ENCODE results near the gene TUBA8. TPM values are rescaled to one million over a fixed set of nuclear protein-coding genes. Genes with fewer than 3 reads are reported as not detected.
"Not testable (repeated sequence)": the region's sequence is repeated elsewhere in the genome, so short reads cannot be mapped to it uniquely, and the experiment has no call there.

Gene TUBA8
- 10 to 100 TPM in 1 of 4 donors, 1 to 10 TPM in 3; 5.0 to 12.3 (median 6.3) TPM for total RNA-seq

DNA sequence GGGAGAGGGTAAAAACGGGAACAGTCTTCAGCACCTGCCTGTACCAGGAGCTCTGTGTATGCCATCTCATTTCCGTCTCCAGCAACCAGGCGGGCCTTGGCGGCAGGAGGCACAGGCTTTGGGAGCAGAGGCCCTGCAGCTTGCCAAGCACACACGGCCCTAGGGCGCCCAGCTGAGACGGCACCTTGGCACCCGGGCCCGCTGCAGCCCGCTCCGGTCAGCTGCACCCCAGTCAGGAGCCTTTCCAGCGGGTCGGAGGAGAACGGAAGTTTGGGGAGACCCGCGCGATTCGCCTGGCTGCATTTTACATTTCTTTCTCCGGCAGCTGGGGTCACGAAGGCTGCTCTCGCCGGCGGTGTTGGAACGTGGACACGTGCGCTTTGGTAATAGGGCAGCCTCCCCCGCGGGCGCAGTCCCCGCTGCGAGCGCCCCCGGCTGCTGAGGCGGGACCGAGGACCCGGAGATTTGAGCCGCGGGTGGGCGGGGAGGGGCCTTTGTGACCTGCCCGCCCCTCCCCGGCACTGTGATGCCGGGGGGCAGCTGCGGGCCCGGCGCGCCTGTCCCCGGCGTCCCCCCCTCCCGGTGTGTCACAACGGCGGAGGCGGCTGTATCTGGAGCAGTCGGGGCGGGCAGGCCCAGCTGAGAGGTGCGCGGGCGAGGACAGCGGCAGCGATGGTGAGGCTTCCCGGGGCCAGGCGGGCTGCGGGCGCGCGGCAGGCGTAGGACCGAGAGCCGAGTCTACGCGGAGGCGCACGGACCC is at the start of gene TUBA8:
TSS of gene TUBA8 (plus strand) at position 616 of the 760 bp plus-strand sequence. CDS start at position 673, 57 bp downstream.
- peak within 1 kb of the TSS; percentile 33 to 60 (median 40) for H3K4me3 ChIP-seq
- peaks cover 0 to 34% of the 10 kb centered on the region in 2 donors for H3K27me3 ChIP-seq
- peak within 1 kb of the TSS in 1 of 4 donors; percentile 59 for H3K27ac ChIP-seq
- no peak for DNase-seq (ENCODE audit: low spot score in 2 of 2)
- H3K36me3 ChIP-seq, result no peaks in the 10 kb centered on the region
- 4% methylated on average over 17 to 20 of the region's 72 CpGs for WGBS, 2 donors
- H3K4me1 ChIP-seq, result peaks cover 0 to 23% (median 16%) of the 10 kb centered on the region in 4 donors
- H3K9me3 ChIP-seq, result no peaks in the 10 kb centered on the region
- TF ChIP-seq EP300 (IDR thresholded peaks at IDR 0.05) (no peak), POLR2A (IDR thresholded peaks at IDR 0.05) (peak in 1 of 2 donors; percentile 17)

DNA sequence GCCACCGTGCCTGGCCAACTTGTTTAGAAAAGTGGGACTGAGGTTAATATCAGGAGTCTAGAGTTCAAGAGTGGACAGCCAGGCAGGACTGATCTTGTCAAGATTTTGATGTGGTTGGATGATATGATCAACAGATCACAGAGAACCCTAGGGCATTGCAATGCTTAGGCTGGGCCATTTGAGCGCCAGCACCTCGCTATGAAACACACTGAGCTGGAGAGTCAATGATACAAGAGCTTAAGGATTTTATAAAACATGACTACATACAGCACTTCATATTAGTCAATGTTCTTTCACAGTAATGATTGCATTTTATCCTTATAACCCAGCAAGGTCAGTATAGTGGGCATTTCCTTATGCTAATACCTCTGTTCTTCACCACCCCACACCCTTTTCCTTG is 48.2 kb upstream of the TUBA8 start:
- WGBS, 2 donors, result 94% methylated on average over 3 of the region's 3 CpGs
- H3K27ac ChIP-seq, result peak overlapping the region in 1 of 4 donors; percentile 26
- no peaks in the 10 kb centered on the region for H3K27me3 ChIP-seq
- no peaks in the 10 kb centered on the region for H3K9me3 ChIP-seq
- no peaks in the 10 kb centered on the region for H3K36me3 ChIP-seq
- TF ChIP-seq EP300 (IDR thresholded peaks at IDR 0.05) (no peak), POLR2A (IDR thresholded peaks at IDR 0.05) (no peak)
- TF ChIP-seq, protein P1, sequence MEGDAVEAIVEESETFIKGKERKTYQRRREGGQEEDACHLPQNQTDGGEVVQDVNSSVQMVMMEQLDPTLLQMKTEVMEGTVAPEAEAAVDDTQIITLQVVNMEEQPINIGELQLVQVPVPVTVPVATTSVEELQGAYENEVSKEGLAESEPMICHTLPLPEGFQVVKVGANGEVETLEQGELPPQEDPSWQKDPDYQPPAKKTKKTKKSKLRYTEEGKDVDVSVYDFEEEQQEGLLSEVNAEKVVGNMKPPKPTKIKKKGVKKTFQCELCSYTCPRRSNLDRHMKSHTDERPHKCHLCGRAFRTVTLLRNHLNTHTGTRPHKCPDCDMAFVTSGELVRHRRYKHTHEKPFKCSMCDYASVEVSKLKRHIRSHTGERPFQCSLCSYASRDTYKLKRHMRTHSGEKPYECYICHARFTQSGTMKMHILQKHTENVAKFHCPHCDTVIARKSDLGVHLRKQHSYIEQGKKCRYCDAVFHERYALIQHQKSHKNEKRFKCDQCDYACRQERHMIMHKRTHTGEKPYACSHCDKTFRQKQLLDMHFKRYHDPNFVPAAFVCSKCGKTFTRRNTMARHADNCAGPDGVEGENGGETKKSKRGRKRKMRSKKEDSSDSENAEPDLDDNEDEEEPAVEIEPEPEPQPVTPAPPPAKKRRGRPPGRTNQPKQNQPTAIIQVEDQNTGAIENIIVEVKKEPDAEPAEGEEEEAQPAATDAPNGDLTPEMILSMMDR (IDR thresholded peaks at IDR 0.05), result no peak
- no peak overlapping the region for H3K4me3 ChIP-seq
- DNase-seq (ENCODE audit: low spot score in 2 of 2), result no peak
- H3K4me1 ChIP-seq, result peaks cover 0 to 18% (median 10%) of the 10 kb centered on the region in 4 donors

DNA sequence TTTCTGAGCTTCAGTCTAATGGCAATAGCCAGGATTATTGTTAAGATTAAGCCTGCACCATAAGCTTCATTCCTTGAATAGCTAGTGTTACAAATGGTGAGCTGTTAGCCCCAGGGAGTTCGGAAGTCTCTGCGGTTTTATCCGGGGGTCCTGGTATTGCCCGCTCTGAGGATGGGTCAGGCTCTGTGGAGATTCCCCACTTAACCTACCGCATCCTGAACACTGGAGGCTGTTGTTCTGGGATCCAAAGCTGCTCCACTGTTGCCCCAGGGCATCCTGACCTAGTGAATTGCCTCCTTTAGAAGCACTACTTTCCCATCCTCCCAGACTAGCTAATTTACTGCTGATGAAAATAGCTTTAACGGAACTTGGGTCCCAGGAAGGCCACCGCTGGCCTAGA is 47.3 kb upstream of the TUBA8 start:
- Histone ChIP-seq H3K9me3 (no peaks in the 10 kb centered on the region), H3K27me3 (no peaks in the 10 kb centered on the region), H3K36me3 (no peaks in the 10 kb centered on the region), H3K4me1 (peaks cover 0 to 19% (median 12%) of the 10 kb centered on the region in 4 donors), H3K27ac (peak overlapping the region in 1 of 4 donors; percentile 26), H3K4me3 (no peak overlapping the region)
- DNase-seq (ENCODE audit: low spot score in 2 of 2), result no peak
- WGBS, 2 donors, result 42 to 59% methylated on average over 7 of the region's 7 CpGs
- TF ChIP-seq EP300 (IDR thresholded peaks at IDR 0.05), result no peak
- TF ChIP-seq POLR2A (IDR thresholded peaks at IDR 0.05), result no peak

DNA sequence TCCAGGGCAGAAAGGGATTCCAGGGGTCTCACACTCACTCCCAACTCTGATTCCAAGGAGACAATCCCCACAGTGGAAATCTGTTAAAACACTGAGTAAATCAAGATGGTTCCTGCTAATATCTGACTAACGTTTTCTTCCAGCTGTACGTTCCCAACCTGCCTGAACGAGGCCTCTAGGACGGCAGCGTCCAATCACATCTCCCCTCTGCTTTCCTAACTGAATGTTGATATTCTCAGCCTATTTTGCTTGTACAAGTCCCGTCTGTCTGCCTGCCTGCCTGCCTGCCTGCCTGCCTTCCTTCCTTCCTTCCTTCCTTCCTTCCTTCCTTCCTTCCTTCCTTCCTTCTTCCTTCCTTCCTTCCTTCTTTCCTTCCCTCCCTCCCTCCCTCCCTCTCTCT is 46.9 kb upstream of the TUBA8 start:
- DNase-seq (ENCODE audit: low spot score in 2 of 2); H3K36me3 ChIP-seq; H3K27me3 ChIP-seq; H3K9me3 ChIP-seq; H3K4me3 ChIP-seq: not testable (repeated sequence)
- peak overlapping the region in 1 of 4 donors; percentile 26 for H3K27ac ChIP-seq
- H3K4me1 ChIP-seq, result peaks cover 0 to 23% (median 14%) of the 10 kb centered on the region in 4 donors
- 64% methylated on average over 6 of the region's 6 CpGs for WGBS, 2 donors

DNA sequence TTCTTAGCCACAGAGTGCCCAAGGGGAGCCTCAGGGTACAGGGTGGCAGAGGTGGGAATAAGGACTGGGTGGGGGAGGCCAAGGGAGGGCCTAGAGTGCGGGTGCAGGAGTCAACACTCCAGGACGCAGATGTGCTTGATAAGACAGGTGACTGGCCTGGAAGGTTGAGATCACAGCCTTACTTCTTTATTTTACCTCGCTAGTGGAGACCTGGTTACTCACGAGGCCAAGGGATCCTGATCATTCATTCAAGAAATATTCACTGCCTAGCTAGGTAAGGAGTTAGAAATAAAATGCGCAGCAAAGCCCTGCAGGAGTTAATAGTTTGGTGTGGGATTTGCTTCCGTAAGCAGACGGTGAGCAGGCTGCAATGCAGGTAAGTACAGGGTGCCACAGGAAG is 46.0 kb upstream of the TUBA8 start:
- H3K4me1 ChIP-seq, result peaks cover 0 to 24% (median 16%) of the 10 kb centered on the region in 4 donors
- WGBS, 2 donors, result 91 to 96% methylated on average over 7 of the region's 7 CpGs

DNA sequence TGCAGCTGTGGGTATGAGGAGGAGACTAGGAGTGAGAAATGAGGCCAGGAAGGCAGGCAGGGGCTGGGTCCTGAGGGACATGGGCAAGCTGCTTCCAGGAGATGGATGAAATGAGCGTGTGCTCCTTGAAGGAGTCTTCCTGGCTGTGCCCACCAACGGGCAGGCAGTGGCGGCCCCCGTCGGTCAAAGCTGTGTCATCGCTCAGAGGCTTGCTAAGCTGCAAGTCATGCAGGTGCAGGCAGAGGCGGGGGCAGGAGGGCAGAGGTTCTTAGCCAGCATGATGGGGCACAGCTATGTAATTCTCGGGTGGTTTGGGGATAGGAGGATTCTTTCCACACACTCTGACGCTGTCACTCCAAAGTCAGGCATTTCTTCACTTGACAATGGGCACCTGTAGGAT is 45.4 kb upstream of the TUBA8 start:
- no peak for DNase-seq (ENCODE audit: low spot score in 2 of 2)
- H3K4me1 ChIP-seq, result peaks cover 0 to 24% (median 16%) of the 10 kb centered on the region in 4 donors

More for the DNA sequence above, 46.0 kb upstream of the TUBA8 start:
- DNase-seq (ENCODE audit: low spot score in 2 of 2), result no peak
- Histone ChIP-seq H3K27me3 (no peaks in the 10 kb centered on the region), H3K9me3 (no peaks in the 10 kb centered on the region), H3K27ac (no peak overlapping the region), H3K4me3 (no peak overlapping the region), H3K36me3 (no peaks in the 10 kb centered on the region)
- TF ChIP-seq POLR2A (IDR thresholded peaks at IDR 0.05), result no peak
- no peak for TF ChIP-seq EP300 (IDR thresholded peaks at IDR 0.05)
- TF ChIP-seq, protein P1 (IDR thresholded peaks at IDR 0.05), result no peak

More for the DNA sequence above, 45.4 kb upstream of the TUBA8 start:
- Histone ChIP-seq H3K36me3 (no peaks in the 10 kb centered on the region), H3K4me3 (no peak overlapping the region), H3K27me3 (no peaks in the 10 kb centered on the region), H3K27ac (no peak overlapping the region), H3K9me3 (no peaks in the 10 kb centered on the region)
- TF ChIP-seq, protein P1 (IDR thresholded peaks at IDR 0.05), result no peak
- TF ChIP-seq EP300 (IDR thresholded peaks at IDR 0.05) (no peak), POLR2A (IDR thresholded peaks at IDR 0.05) (no peak)
- 69 to 84% methylated on average over 9 of the region's 9 CpGs for WGBS, 2 donors

All from tibial nerve (tissue), 4 donors.